Thyroid gland (tissue), 4 donors: ENCODE data around the gene TMEM74B.

Experiments used
- CTCF ChIP-seq, 6 experiments: fragments of 200-600 bp in 3 of 6; fragments of 450-650 bp in 3 of 6; sonication (generic) in 3 of 6; IDR thresholded peaks; one replicate each; pipeline ENCODE4 v1.5.1; 2016 to 2019; ENCODE audit warnings: antibody characterized with exemption in 6 of 6, mild to moderate bottlenecking in 2 of 6, inconsistent platforms in 1 of 6, moderate library complexity in 1 of 6
- POLR2A ChIP-seq, 2 donors: fragments of 450-650 bp; IDR thresholded peaks; one replicate each; pipeline ENCODE4 v1.6.1; 2017; ENCODE audit warnings: antibody characterized with exemption in 2 of 2, mild to moderate bottlenecking in 2 of 2, moderate library complexity in 1 of 2

GRCh38 chr20:1178103-1178502, 6.7 kb downstream of the TMEM74B start:
- TF ChIP-seq CTCF (IDR thresholded peaks at IDR 0.05) (no peak), POLR2A (IDR thresholded peaks at IDR 0.05) (no peak)
